ENCODE measurements around the gene NCKAP5.
"Not testable (repeated sequence)": the region's sequence is repeated elsewhere in the genome, so short reads cannot be mapped to it uniquely, and the experiment has no call there.

Gene NCKAP5

GRCh38 chr2:132729522-132729921 lies 838.7 kb downstream of the NCKAP5 start:
- no peak overlapping the region for H3K4me3 Mint-ChIP-seq
- H3K27ac Mint-ChIP-seq, result no peak overlapping the region
- no peak for DNase-seq
- no peaks in the 10 kb centered on the region for H3K4me1 Mint-ChIP-seq (ENCODE audit: low read depth in 2 of 2)
- H3K27me3 Mint-ChIP-seq, result no peaks in the 10 kb centered on the region
- peaks cover 0 to 12% of the 10 kb centered on the region in 2 donors for H3K9me3 Mint-ChIP-seq
- no peaks in the 10 kb centered on the region for H3K36me3 Mint-ChIP-seq (ENCODE audit: insufficient read depth)
- ATAC-seq (replicated peaks), result no peak

- no peak overlapping the region for H3K4me3 Mint-ChIP-seq
- ATAC-seq (replicated peaks), result no peak
- no peak overlapping the region for H3K27ac Mint-ChIP-seq
- H3K4me1 Mint-ChIP-seq (ENCODE audit: low read depth in 2 of 2), result no peaks in the 10 kb centered on the region
- no peak for DNase-seq
- no peaks in the 10 kb centered on the region for H3K27me3 Mint-ChIP-seq
- H3K36me3 Mint-ChIP-seq (ENCODE audit: insufficient read depth), result no peaks in the 10 kb centered on the region
- peaks cover 9 to 14% of the 10 kb centered on the region in 2 donors for H3K9me3 Mint-ChIP-seq
Observed at GRCh38 chr2:132726155-132726554, 842.1 kb downstream of the NCKAP5 start.

- no peaks in the 10 kb centered on the region for H3K36me3 Mint-ChIP-seq (ENCODE audit: insufficient read depth)
- no peaks in the 10 kb centered on the region for H3K4me1 Mint-ChIP-seq (ENCODE audit: low read depth in 2 of 2)
- H3K9me3 Mint-ChIP-seq, result peaks cover 9 to 14% of the 10 kb centered on the region in 2 donors
- H3K4me3 Mint-ChIP-seq, result no peak overlapping the region
- ATAC-seq (replicated peaks) (no peak), DNase-seq (no peak)
- no peak overlapping the region for H3K27ac Mint-ChIP-seq
- no peaks in the 10 kb centered on the region for H3K27me3 Mint-ChIP-seq
Observed at GRCh38 chr2:132725748-132726147, 842.5 kb downstream of the NCKAP5 start.

GRCh38 chr2:132725148-132725547 lies 843.1 kb downstream of the NCKAP5 start:
- peaks cover 7 to 14% of the 10 kb centered on the region in 2 donors for H3K9me3 Mint-ChIP-seq

GRCh38 chr2:132721938-132722337 lies 846.3 kb downstream of the NCKAP5 start:
- H3K27me3 Mint-ChIP-seq, result no peaks in the 10 kb centered on the region
- H3K9me3 Mint-ChIP-seq, result peaks cover 8 to 27% of the 10 kb centered on the region in 2 donors
- H3K27ac Mint-ChIP-seq, result no peak overlapping the region
- no peaks in the 10 kb centered on the region for H3K36me3 Mint-ChIP-seq (ENCODE audit: insufficient read depth)
- no peak for DNase-seq
- no peaks in the 10 kb centered on the region for H3K4me1 Mint-ChIP-seq (ENCODE audit: low read depth in 2 of 2)
- ATAC-seq (replicated peaks), result no peak
- no peak overlapping the region for H3K4me3 Mint-ChIP-seq

More at GRCh38 chr2:132725148-132725547, 843.1 kb downstream of the NCKAP5 start:
- H3K4me3 Mint-ChIP-seq, result no peak overlapping the region
- H3K4me1 Mint-ChIP-seq (ENCODE audit: low read depth in 2 of 2), result no peaks in the 10 kb centered on the region
- no peak overlapping the region for H3K27ac Mint-ChIP-seq
- ATAC-seq (replicated peaks) (no peak), DNase-seq (no peak)
- H3K36me3 Mint-ChIP-seq (ENCODE audit: insufficient read depth), result no peaks in the 10 kb centered on the region
- H3K27me3 Mint-ChIP-seq, result no peaks in the 10 kb centered on the region

- peaks cover 8 to 27% of the 10 kb centered on the region in 2 donors for H3K9me3 Mint-ChIP-seq
Observed at GRCh38 chr2:132720393-132720792, 847.9 kb downstream of the NCKAP5 start.

GRCh38 chr2:132719480-132719879 lies 848.8 kb downstream of the NCKAP5 start:
- H3K27me3 Mint-ChIP-seq, result no peaks in the 10 kb centered on the region
- no peak for ATAC-seq (replicated peaks)
- H3K4me3 Mint-ChIP-seq, result no peak overlapping the region
- H3K36me3 Mint-ChIP-seq (ENCODE audit: insufficient read depth), result no peaks in the 10 kb centered on the region
- peaks cover 8 to 27% of the 10 kb centered on the region in 2 donors for H3K9me3 Mint-ChIP-seq
- no peak overlapping the region for H3K27ac Mint-ChIP-seq
- no peaks in the 10 kb centered on the region for H3K4me1 Mint-ChIP-seq (ENCODE audit: low read depth in 2 of 2)
- no peak for DNase-seq

More at GRCh38 chr2:132720393-132720792, 847.9 kb downstream of the NCKAP5 start:
- Mint-ChIP-seq H3K36me3 (ENCODE audit: insufficient read depth) (no peaks in the 10 kb centered on the region), H3K27me3 (no peaks in the 10 kb centered on the region), H3K4me3 (no peak overlapping the region), H3K27ac (no peak overlapping the region), H3K4me1 (ENCODE audit: low read depth in 2 of 2) (no peaks in the 10 kb centered on the region)
- DNase-seq (no peak), ATAC-seq (replicated peaks) (no peak)

GRCh38 chr2:132716954-132717353 lies 851.3 kb downstream of the NCKAP5 start:
- H3K36me3 Mint-ChIP-seq (ENCODE audit: insufficient read depth), result no peaks in the 10 kb centered on the region
- no peaks in the 10 kb centered on the region for H3K27me3 Mint-ChIP-seq
- peaks cover 5 to 19% of the 10 kb centered on the region in 2 donors for H3K9me3 Mint-ChIP-seq
- H3K4me1 Mint-ChIP-seq (ENCODE audit: low read depth in 2 of 2), result no peaks in the 10 kb centered on the region
- H3K4me3 Mint-ChIP-seq, result no peak overlapping the region
- DNase-seq (no peak), ATAC-seq (replicated peaks) (no peak)
- H3K27ac Mint-ChIP-seq, result no peak overlapping the region

- no peaks in the 10 kb centered on the region for H3K27me3 Mint-ChIP-seq
- no peak overlapping the region for H3K27ac Mint-ChIP-seq
- no peaks in the 10 kb centered on the region for H3K4me1 Mint-ChIP-seq (ENCODE audit: low read depth in 2 of 2)
- H3K36me3 Mint-ChIP-seq (ENCODE audit: insufficient read depth), result no peaks in the 10 kb centered on the region
- no peak overlapping the region for H3K4me3 Mint-ChIP-seq
- DNase-seq, result no peak
- H3K9me3 Mint-ChIP-seq, result peaks cover 5 to 13% of the 10 kb centered on the region in 2 donors
- no peak for ATAC-seq (replicated peaks)
Observed at GRCh38 chr2:132715386-132716351, 852.6 kb downstream of the NCKAP5 start.

GRCh38 chr2:132703396-132703795 lies 864.9 kb downstream of the NCKAP5 start:
- H3K27me3 Mint-ChIP-seq, result no peaks in the 10 kb centered on the region
- no peak overlapping the region for H3K4me3 Mint-ChIP-seq
- no peak for DNase-seq
- H3K36me3 Mint-ChIP-seq (ENCODE audit: insufficient read depth), result no peaks in the 10 kb centered on the region
- no peak for ATAC-seq (replicated peaks)
- H3K27ac Mint-ChIP-seq, result no peak overlapping the region
- no peaks in the 10 kb centered on the region for H3K9me3 Mint-ChIP-seq
- no peaks in the 10 kb centered on the region for H3K4me1 Mint-ChIP-seq (ENCODE audit: low read depth in 2 of 2)

- ATAC-seq (replicated peaks) (no peak), DNase-seq (no peak)
- H3K27ac Mint-ChIP-seq, result no peak overlapping the region
- H3K4me1 Mint-ChIP-seq (ENCODE audit: low read depth in 2 of 2), result no peaks in the 10 kb centered on the region
- H3K4me3 Mint-ChIP-seq, result no peak overlapping the region
- H3K36me3 Mint-ChIP-seq (ENCODE audit: insufficient read depth), result no peaks in the 10 kb centered on the region
- H3K9me3 Mint-ChIP-seq, result no peaks in the 10 kb centered on the region
- no peaks in the 10 kb centered on the region for H3K27me3 Mint-ChIP-seq
Observed at GRCh38 chr2:132701810-132702209, 866.5 kb downstream of the NCKAP5 start.

GRCh38 chr2:132699802-132700201 lies 868.5 kb downstream of the NCKAP5 start:
- H3K9me3 Mint-ChIP-seq; ATAC-seq (replicated peaks); DNase-seq; H3K4me1 Mint-ChIP-seq (ENCODE audit: low read depth in 2 of 2); H3K27ac Mint-ChIP-seq; H3K27me3 Mint-ChIP-seq; H3K4me3 Mint-ChIP-seq; H3K36me3 Mint-ChIP-seq (ENCODE audit: insufficient read depth): not testable (repeated sequence)

GRCh38 chr2:132698347-132698746 lies 869.9 kb downstream of the NCKAP5 start:
- not testable (repeated sequence) for H3K27ac Mint-ChIP-seq; H3K9me3 Mint-ChIP-seq; DNase-seq; H3K4me1 Mint-ChIP-seq (ENCODE audit: low read depth in 2 of 2); H3K27me3 Mint-ChIP-seq; ATAC-seq (replicated peaks); H3K36me3 Mint-ChIP-seq (ENCODE audit: insufficient read depth); H3K4me3 Mint-ChIP-seq

GRCh38 chr2:132697556-132698205 lies 870.6 kb downstream of the NCKAP5 start:
- Mint-ChIP-seq H3K4me1 (ENCODE audit: low read depth in 2 of 2) (no peaks in the 10 kb centered on the region), H3K27ac (no peak overlapping the region), H3K9me3 (peaks cover 0 to 5% of the 10 kb centered on the region in 2 donors), H3K4me3 (no peak overlapping the region), H3K36me3 (ENCODE audit: insufficient read depth) (no peaks in the 10 kb centered on the region), H3K27me3 (no peaks in the 10 kb centered on the region)
- ATAC-seq (replicated peaks) (no peak), DNase-seq (no peak)
